CD4-positive, alpha-beta T cell treated with Interleukin-1 beta for 1 hour (primary cell): ENCODE measurements around the gene XPO4.

ENCODE experiments used
- DNase-seq, 2 donors: peaks; one replicate each; pipeline ENCODE4 v3.0.0-alpha.2; 2020 to 2022

The XPO4 gene

DNA sequence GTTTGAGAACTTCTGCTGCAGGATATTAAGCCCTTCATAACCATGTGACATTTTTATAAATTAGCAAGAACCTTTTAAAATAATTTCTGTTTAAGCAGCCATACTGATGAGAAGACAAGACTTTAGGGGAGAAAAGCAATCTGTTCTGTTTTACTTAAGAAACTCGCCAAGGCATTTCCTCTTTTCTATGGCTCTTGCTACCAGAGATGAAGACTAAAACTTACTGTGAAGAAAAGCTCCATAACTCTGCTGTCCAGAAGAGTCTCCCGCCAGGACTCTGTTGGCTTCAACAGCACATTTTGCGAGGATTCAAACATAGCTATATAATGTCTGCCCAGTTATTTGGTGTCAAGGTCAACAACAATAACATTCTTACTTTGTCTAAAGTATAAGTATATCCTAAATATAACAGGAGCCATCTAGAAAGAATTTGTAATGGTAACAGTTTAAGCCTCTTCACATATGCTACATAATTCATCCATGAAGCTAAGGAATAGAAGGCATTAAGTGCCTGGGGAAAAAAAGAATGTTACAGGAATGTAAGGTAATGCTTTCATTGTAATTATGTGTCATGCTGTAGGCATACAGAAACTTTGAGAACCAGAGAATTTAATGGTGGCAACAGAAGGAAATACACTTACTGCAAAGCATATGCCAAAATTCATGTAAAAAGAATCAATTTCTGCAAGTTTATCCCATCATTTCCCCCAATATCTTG is 75.5 kb downstream of the XPO4 start:
- DNase-seq, result no peak

DNA sequence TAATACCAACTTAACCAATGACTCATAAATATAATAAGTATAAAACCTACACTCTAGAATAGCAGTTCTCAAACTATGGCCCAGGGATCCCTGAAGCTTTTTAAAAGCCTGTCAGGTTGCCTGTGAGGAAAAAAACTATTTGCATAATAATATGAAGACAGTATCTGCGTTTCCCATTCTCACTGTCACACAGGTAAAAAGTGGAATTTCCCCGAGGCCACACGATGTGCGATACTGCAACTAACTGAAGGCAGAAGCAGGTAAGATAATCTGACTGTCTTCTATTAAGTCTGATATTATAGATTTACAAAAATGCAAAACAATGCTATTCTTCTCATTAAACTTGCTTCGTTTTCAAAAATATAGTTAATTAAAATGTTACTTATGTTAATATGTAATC is 76.2 kb downstream of the XPO4 start:
- no peak for DNase-seq

DNA sequence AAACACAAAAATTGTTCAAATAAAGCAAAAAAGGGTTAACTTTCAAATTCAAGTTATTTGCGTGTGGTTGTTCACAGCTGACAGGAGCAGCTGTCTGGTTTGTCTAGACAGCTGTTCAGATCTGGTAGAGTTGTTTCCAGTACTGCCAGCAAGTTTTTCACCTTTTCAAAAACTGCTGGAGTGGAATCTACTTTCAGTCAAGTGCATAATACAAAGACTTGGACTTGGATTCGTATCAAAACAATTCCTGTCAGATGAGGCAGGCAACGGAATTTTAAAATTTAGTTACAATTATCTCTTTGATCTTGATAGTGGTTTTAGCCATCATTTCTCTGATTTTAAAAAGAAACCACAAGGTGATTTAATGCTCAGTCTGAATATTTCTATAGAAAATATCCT is 77.1 kb downstream of the XPO4 start:
- no peak for DNase-seq

DNA sequence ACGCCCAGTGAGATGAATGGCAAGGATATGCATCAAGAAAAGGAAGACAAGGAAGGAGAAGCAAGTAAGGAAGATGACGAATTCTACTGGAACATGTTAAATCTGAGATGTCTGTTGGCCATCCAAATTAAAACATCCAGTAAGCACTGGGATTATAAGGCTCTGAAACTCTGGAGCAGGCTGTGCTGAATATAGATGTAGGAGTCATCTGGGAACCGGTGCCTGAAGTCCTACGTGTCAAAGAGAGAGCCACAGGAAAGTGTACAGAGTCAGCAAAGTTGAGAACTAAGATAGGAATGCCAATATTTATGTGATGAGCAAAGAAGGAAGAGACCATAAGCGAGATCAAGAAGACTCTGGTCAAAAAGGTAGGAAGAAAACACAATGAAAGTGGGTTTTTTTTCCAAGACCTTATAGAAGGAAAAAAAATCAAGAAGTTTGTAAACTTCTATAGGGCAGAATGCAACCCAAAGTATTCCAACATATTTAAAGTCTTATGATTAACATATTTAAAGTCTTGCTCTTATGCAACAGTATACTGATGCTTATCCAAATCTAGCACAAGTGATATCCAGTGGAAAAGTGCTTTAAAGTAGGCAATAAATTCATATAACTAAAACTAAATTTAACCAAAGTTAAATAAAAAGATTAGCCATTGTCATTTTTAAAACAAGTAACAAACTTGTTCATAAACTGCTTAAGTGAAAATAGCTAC is 77.6 kb downstream of the XPO4 start:
- DNase-seq, result no peak

DNA sequence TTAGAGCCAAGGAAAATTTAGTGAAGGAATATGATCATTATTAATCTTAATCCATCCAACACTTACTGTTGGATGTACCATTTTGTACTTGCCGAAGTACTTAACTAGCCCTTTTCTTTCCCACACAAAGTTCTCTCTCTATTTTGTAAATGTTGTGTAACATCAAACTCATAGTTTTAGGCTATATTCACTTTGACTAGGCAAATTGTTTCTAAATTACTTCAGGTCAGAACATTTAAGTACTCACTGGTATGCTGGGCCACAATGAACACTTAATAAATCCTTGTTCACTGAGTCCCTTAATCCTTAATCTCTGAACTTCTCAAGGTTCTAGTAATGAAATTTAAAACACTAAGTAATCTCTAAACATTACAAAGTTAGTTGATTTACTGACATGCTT is 79.5 kb downstream of the XPO4 start:
- DNase-seq, result no peak

DNA sequence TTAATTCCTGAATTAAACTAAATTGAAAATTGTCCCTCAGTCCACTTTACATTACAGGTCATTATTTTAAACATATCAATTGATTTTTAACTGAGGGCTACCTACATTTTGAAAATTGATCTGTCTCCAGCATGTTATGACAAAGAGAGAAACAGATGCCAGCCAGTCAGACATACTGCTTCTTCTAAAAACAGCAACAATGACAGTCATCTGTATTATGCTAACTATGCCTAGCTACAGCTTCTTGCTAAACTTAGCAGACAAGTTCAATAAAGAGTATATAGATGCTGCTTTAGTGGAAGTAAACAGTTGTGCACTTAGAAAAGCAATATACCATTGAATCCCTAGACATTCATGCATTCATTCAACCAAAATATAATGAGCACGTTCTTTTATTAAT is 80.1 kb downstream of the XPO4 start:
- no peak for DNase-seq

DNA sequence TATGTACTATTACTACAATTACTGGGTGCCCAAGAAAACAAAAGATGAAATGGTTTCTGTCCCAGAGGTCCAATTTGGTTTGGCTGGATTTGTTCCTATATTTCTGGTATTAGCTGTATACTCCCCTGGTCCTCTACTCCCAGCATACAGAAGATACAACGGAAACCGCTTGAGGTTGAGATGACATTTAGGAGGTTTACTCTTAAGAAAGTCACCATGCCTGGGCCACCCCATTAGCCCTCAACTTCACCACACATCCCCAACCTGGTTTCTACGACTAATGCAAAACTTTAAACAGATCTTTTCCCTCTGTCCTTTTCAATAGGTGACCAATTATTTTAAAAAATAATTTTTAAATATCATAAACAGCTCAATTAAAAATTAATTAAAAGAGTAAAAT is 82.8 kb downstream of the XPO4 start:
- no peak for DNase-seq

DNA sequence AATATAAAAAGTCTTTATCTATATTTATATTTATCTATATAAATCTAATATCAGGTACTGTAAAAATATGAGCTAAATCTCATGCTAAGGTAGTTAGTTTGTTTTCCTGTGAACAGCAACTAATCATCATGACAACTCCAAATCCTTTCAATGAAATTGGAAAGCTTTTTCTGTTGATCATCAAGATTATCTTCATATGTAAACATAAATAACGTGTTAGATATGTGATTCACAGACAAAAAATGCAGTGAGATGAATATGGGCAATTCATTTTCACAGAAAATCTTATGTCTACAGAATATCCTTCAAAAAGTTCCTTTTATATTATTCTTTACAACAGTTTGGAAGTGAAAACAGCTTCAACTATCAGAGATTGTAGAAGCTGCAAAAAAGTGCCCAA is 87.1 kb downstream of the XPO4 start:
- DNase-seq, result no peak

DNA sequence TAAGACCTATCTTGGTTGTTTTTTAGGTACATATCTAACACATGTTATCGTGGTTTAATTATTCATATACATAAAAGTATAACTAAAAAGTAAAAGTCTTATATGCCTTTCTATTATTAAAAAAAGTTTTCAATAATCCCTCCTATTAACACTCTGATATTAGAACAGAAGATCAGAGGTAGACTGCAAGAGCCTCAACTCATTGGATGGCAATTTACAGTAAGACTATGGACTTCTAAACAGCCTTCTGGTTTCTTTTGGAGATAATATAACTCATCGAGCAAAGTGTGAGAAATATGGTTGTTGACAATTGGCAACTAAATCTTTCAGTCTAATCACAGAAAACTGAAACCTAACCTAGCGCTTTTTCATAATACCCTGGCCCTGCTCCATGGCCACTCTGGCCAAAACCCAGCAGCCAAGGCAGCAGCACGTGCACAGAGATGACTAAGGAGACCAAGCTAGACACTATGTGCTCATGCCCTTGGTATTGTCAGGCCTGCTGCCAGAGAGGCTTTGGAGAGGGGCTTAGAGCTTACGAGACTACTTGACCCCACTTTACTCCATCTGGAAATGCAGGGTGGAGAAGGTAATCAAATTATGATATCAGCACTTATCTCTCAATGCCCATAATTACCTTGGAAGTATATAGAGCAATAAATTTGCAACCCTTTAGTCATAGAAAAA is 88.2 kb downstream of the XPO4 start:
- DNase-seq, result no peak

DNA sequence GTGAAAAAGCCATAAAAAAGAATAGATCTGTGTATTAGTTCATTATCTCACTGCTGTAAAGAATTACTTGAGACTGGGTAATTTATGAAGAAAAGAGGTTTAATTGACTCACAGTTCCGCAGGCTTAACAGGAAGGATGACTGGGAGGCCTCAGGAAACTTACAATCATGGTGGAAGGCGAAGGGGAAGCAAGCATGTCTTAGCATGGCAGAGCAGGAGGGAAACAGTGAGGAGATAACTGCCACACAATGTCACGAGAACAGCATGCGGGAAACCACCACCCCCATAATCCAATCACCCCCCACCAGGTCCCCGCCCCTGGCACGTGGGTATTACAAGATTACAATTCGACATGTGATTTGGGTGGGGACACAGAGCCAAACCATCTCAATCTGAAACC is 89.7 kb downstream of the XPO4 start:
- DNase-seq, result no peak

DNA sequence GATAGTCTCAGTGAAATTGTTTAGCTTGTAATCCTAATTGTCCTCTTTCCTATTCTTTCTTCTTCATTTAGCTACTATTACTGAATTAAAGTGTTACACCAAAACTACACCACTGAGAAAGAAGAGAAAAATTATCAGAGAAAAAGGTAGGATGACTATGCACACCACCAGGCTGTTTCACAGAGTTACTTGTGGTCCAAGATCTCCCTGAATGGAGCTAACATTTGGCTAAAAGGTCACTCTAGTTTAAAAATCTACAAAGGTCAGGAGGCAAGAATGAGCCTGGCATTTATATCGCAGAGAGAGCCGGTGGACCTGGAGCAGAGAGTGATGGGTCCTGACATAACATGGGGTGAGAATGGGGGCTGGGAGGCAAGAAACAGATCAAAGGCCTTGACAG is 91.7 kb downstream of the XPO4 start:
- DNase-seq, result no peak

DNA sequence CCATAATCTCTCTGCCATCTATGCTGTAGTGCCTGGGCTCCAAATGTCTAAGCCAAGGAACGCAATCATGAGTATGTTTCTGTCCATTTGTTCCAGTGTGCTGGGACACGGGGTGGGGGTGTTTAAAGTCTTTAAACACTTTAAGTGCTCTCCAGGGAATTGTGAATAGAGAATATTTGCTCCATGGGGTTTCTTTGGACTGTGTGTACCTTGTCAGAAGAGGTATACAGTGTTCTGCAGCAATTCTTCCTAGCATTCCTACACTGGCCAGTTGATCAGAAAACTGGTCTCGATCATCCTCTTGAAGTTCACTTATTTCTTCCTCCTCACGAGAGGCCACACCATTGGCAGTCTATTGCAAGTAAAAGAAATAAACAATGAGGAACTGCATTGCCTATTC is 93.7 kb downstream of the XPO4 start:
- no peak for DNase-seq

DNA sequence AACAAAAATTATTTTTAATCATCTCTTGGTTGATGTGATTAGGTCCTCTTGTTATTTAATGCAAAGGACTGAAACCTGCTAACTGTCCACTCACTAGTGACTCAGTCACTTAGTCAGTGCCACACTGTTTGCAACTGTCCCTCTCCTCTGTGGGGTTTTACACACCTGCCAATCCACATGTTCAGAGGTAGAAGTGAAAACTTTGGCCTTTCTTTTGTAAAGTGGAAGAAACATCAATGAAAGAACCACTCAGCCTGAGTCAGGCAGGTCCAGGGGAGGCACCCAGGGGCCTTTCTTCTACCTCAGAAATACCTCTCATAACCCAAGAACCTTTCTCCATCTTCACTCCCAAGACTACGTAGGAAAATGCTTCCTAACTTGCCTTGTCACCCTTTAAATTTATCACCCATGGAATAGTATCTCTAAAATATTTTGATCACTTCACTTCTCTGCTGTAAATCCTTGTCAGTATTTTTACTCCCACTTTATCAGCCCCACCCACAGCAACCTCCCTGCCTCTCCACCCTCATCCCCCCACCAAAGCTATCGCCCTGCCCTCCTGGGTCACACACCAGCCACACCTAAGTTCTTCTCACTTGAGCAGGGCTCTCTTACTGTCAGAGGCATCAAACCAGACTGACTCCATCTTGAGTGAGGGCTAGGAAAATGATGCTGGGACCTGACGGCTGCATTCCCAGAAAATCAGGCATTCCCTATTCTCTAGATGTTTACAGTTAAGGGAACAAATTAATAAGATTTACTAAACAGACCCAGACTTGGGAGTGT is 99.2 kb downstream of the XPO4 start:
- no peak for DNase-seq

DNA sequence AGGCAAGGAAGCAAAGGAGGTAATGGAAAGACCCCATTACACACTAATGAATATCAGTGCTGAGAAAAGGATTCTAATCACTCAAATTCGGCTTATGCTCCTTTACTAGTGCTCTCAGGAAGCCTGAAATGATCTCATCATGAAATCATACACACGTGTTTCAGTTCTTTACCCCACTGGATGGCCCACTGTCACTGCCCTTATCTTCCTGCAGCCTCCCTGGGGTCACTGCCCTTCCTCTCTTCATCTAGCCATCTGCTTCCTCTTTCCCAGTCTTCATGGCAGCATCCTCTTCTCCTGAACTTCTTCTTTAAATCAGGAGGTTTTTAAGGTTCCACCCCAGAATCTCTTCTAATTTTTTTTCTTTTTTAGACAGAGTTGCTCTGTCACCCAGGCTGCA is 100.8 kb downstream of the XPO4 start:
- DNase-seq, result no peak

DNA sequence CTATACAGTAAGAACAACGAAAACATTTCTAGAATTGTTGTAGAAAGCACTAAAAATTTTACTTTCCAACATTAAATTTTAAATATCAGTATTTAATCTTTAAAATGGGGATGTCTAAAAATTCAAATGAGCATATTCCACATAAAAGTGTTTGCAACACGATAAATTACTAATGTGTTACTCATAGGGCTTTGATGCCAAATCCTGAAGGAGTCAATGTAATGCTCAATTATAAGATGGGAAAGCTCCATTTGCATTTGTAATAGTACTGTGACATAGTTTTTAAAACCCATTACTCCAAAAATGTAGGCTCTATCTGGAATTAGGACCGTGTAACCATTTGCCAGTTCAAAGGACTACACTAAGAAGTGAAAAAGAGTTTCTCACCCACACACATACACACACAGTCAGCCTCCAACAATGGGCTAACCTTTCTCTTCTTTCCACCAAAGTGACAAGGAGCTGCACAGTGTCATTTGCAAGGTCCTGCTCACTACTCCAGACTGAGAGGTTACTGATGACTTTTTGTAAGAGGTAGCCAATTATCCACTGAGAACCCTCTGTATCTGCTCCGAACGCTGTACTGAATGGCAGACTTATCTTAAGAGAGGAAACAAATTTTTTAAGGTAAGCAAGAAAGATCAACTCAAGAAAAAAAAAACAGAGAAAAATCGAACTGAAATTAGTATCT is 102.7 kb downstream of the XPO4 start:
- DNase-seq, result no peak

DNA sequence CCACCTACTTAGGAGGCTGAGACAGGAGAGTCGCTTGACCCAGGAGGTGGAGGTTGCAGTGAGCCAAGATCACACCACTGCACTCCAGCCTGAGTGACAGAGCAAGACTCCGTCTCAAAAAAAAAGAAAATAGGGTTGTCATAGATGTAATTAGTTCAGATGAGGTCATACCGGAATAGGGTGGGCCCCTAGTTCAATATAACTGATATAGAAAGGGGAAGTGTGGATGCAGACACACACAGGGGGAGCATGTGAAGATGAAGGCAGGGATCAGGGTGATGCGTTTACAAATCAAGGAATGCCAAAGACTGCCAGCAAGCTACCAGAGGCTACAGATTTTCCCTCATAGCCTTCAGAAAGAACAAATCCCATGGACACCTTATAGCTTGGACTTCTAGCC is 104.5 kb downstream of the XPO4 start:
- peak in 1 of 2 donors; percentile 4 for DNase-seq

DNA sequence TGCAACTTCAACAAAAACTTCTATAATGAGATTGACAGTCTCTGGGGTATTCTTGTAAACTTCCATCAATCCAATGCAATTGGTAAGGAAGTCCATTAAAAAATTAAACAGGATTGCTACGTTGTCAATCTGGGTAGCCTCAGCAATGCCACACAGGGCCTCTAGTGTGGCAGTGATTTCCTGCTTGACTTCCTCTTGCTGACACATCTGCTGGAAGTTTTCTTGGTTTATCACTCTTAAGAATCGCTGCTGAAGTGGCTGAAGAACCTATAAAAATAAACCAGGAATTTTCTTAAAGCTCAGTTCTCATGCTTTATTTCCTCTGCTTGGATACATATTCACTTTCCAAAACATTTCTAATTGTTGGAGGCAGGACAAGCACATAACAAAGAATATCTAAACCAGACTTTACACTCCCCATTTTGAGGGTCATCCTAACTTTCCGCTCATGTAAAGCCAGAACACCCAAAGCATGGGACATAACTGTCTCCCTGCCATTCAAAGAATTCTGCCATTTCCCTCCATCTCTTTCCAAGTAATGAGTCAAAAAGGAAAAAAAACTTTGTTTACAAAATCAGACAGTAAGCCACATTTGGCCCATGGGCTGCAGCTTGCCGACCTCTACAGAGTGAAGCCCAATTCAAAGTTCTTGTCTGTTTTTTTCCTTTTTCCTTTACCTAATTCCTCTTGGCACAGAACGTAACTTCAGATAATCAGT is 105.6 kb downstream of the XPO4 start:
- DNase-seq, result no peak

DNA sequence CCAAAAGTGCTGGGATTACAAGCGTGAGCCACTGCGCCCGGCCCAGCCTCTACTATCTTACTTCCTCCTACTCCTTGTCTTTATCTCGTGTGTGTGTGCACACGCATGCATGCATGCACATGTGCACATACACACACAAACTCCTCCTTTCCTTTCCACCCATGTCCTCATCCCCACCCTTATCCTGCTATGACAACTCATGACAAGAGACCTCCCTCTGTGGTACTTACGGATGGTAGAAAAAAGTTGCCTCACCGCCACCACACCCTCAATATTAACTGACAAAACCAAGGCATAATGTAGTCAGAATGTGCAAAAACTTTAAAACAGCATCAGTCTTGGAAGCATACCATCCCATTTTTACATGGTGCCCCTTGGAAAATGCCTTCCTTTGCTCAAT is 112.9 kb downstream of the XPO4 start:
- DNase-seq, result no peak

DNA sequence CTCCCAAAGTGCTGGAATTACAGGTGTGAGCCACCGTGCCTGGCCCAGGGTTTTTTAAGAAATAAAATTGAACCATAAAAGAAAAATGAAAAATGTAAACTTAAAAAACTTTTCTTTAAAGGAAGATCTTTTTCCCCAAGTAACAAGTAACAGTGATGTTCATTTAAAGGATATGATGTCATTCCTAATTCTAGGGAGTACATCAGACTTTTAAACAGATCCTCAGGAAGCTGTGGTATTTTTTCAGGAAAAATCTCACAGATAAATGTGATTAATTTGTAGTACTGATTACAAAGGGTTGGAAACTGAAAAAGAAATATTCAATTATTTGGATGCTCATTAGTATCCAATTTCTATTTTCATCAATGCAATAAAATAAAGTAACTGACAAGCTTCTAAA is 114.2 kb downstream of the XPO4 start:
- DNase-seq, result no peak

DNA sequence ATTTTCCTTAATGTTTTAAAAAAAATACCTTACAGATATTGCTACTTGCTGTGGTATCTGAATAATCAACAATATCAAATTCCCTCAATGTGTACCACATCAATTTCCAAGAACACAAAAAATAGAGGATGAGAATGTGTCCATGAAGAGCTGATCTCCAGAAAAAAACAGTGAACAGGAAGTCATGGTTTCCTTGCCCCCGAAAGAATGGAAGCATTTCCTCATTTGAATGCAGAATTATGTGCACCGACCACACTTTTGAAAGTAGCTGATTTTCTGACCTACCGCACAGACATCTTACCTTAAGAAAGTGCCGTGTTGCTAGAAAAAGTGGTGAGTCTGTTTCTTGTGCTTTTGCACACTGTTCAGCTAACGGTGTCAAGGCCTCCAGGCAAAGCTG is 115.4 kb downstream of the XPO4 start:
- no peak for DNase-seq

DNA sequence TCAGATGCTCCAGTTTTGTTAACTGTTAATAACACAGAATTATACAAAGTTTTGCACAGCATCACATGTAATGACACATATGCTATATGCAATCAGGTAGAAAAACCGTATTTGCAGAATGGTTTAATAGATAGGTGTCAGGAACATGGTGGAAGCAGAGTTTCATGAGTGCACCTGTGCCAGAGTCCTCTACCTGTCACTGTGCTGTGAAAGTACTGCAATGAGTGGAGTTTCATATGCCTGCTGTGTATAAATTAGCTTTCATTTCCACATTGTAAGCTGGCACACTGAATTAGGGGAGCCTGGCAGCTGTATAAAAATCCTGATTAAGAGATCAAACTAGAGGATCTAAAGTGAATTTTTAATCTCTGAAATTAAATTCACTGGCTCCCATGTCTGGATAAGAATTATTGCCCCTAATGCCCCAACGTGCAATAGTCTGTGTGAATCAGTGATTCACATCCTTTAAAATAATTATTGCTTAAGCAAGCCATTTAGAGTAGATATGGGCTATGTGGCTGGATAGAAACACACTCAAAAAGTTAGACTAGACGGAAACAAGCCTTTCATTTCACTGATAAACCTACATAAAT is 120.3 kb downstream of the XPO4 start:
- DNase-seq, result no peak

DNA sequence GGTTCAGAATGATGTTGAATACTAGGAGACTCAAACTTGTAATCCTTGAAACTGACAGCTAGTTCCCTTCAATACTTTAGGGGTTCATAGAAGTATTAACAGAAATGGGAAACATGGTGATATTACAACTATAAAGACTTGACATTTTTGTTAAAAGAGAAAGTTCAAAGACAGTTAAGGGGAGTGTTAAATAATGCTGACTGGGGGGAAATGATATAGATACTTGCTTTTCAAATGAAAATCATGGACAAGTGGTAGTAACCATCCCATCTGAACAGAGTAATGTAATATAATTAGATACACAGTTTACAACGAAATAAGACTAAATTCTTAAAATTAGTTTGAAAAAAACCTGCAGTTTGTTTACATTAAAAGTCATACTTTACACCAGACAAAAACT is 122.2 kb downstream of the XPO4 start:
- DNase-seq, result no peak
